H1 (cell line): Measurements from ENCODE around the gene FAF2. TPM values are rescaled to one million over a fixed set of nuclear protein-coding genes. Genes with fewer than 3 reads are reported as not detected.

ENCODE experiments used
- GTF2F1 ChIP-seq: IDR thresholded peaks from 2 replicates; pipeline ENCODE4 v1.6.1; 2012; ENCODE audit warnings: low read depth, low read length, improper control_type of control experiment, borderline replicate concordance
- NRF1 ChIP-seq: IDR thresholded peaks from 2 replicates; pipeline ENCODE4 v1.6.1; 2011; ENCODE audit warnings: mild to moderate bottlenecking, low read depth, low read length, improper control_type of control experiment
- TAF1 ChIP-seq: IDR thresholded peaks from 2 replicates; pipeline ENCODE4 v1.6.1; 2011; ENCODE audit warnings: mild to moderate bottlenecking, low read depth, low read length
- polyA plus RNA-seq, 7 experiments: library from polyadenylated mRNA; depleted of rRNA in 3 of 7; stranded (reverse) in 5 of 7; unstranded in 2 of 7; fragments of >200 nt in 5 of 7; fragments of 200-250 nt in 2 of 7; gene quantifications; 1 replicate in 5 of 7; 2 replicates in 1 of 7; 4 replicates in 1 of 7; pipeline versions ENCODE4 v1.2.1 to v1.2.3, GENCODE V29; 2011 to 2013; ENCODE audit warnings: missing spikeins in 2 of 7, mixed read lengths in 2 of 7
- total RNA-seq: library from RNA; stranded (reverse); fragmentation: NEBNext Ultra II Directional; extraction: Animal tissue kit (Norgen Biotek cat#: 25700); gene quantifications from 2 replicates; pipeline ENCODE4 v1.2.1, GENCODE V29; 2021
- TF ChIP-seq, protein P1 (sequence below): fragments of 300-600 bp; sonication (generic); IDR thresholded peaks from 2 replicates; pipeline ENCODE4 v1.7.1; 2012; ENCODE audit warnings: low read length, moderate library complexity, mild to moderate bottlenecking, inconsistent platforms; ENCODE audit not compliant: insufficient replicate concordance

The FAF2 gene
- total and polyA plus RNA-seq, 2 of the 8 experiments (the other 6 are each of a cell fraction or from before 2014, with no cell fraction given) = 20.8 to 35.8 TPM

DNA sequence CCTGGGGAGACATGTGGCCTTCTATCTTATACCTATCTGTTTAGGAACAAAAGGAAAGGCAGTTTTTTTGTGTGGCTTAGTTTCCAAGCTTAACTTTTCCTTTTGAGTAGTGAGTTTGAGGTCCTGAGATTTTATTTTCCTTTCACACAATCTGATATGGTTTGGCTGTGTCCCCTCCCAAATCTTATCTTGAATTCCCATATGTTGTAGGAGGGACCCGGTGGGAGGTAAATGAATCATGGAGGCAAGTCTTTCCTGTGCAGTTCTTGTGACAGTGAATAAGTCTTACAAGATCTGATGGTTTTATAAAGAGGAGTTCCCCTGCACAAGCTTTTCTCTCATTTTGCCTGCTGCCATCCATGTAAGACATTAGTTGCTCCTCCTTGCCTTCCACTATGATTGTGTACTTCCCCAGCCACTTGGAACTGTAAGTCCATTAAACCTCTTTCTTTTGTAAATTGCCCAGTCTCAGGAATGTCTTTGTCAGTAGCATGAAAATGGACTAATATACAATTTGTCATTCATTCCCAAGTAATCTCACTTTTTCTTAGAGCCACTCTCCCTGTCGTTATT is 27.1 kb upstream of the FAF2 start (continued):
- TF ChIP-seq, protein P1, sequence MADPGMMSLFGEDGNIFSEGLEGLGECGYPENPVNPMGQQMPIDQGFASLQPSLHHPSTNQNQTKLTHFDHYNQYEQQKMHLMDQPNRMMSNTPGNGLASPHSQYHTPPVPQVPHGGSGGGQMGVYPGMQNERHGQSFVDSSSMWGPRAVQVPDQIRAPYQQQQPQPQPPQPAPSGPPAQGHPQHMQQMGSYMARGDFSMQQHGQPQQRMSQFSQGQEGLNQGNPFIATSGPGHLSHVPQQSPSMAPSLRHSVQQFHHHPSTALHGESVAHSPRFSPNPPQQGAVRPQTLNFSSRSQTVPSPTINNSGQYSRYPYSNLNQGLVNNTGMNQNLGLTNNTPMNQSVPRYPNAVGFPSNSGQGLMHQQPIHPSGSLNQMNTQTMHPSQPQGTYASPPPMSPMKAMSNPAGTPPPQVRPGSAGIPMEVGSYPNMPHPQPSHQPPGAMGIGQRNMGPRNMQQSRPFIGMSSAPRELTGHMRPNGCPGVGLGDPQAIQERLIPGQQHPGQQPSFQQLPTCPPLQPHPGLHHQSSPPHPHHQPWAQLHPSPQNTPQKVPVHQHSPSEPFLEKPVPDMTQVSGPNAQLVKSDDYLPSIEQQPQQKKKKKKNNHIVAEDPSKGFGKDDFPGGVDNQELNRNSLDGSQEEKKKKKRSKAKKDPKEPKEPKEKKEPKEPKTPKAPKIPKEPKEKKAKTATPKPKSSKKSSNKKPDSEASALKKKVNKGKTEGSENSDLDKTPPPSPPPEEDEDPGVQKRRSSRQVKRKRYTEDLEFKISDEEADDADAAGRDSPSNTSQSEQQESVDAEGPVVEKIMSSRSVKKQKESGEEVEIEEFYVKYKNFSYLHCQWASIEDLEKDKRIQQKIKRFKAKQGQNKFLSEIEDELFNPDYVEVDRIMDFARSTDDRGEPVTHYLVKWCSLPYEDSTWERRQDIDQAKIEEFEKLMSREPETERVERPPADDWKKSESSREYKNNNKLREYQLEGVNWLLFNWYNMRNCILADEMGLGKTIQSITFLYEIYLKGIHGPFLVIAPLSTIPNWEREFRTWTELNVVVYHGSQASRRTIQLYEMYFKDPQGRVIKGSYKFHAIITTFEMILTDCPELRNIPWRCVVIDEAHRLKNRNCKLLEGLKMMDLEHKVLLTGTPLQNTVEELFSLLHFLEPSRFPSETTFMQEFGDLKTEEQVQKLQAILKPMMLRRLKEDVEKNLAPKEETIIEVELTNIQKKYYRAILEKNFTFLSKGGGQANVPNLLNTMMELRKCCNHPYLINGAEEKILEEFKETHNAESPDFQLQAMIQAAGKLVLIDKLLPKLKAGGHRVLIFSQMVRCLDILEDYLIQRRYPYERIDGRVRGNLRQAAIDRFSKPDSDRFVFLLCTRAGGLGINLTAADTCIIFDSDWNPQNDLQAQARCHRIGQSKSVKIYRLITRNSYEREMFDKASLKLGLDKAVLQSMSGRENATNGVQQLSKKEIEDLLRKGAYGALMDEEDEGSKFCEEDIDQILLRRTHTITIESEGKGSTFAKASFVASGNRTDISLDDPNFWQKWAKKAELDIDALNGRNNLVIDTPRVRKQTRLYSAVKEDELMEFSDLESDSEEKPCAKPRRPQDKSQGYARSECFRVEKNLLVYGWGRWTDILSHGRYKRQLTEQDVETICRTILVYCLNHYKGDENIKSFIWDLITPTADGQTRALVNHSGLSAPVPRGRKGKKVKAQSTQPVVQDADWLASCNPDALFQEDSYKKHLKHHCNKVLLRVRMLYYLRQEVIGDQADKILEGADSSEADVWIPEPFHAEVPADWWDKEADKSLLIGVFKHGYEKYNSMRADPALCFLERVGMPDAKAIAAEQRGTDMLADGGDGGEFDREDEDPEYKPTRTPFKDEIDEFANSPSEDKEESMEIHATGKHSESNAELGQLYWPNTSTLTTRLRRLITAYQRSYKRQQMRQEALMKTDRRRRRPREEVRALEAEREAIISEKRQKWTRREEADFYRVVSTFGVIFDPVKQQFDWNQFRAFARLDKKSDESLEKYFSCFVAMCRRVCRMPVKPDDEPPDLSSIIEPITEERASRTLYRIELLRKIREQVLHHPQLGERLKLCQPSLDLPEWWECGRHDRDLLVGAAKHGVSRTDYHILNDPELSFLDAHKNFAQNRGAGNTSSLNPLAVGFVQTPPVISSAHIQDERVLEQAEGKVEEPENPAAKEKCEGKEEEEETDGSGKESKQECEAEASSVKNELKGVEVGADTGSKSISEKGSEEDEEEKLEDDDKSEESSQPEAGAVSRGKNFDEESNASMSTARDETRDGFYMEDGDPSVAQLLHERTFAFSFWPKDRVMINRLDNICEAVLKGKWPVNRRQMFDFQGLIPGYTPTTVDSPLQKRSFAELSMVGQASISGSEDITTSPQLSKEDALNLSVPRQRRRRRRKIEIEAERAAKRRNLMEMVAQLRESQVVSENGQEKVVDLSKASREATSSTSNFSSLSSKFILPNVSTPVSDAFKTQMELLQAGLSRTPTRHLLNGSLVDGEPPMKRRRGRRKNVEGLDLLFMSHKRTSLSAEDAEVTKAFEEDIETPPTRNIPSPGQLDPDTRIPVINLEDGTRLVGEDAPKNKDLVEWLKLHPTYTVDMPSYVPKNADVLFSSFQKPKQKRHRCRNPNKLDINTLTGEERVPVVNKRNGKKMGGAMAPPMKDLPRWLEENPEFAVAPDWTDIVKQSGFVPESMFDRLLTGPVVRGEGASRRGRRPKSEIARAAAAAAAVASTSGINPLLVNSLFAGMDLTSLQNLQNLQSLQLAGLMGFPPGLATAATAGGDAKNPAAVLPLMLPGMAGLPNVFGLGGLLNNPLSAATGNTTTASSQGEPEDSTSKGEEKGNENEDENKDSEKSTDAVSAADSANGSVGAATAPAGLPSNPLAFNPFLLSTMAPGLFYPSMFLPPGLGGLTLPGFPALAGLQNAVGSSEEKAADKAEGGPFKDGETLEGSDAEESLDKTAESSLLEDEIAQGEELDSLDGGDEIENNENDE = no peak
- TF ChIP-seq NRF1 (no peak), TAF1 (no peak), GTF2F1 (no peak)
